Cardiac fibroblast (primary cell): ENCODE data around the gene EEF1AKMT3.

Experiments
- DNase-seq, 2 donors: peaks; one replicate each; pipeline versions ENCODE4 v3.0.0 to v3.0.0-alpha.2; 2010; ENCODE audit warnings: low read depth in 2 of 2
- H3K4me3 ChIP-seq, 2 donors: replicated peaks in 1 of 2; 1 replicate in 1 of 2; 2 replicates in 1 of 2; pipeline ENCODE4 v1.5.1; 2011; ENCODE audit warnings: low read depth in 2 of 2, low read length in 2 of 2, mild to moderate bottlenecking in 2 of 2, moderate library complexity in 1 of 2
- CTCF ChIP-seq: IDR thresholded peaks from one replicate; pipeline ENCODE4 v1.5.1; 2011; ENCODE audit warnings: low read depth, mild to moderate bottlenecking, low read length, inconsistent platforms

EEF1AKMT3 gene

GRCh38 chr12:57806677-57807076, 34.3 kb downstream of the EEF1AKMT3 start:
- no peak for TF ChIP-seq CTCF
- no peak overlapping the region for H3K4me3 ChIP-seq
- no peak for DNase-seq

GRCh38 chr12:57807285-57807684, 34.9 kb downstream of the EEF1AKMT3 start:
- no peak for TF ChIP-seq CTCF
- DNase-seq: no peak

DNA sequence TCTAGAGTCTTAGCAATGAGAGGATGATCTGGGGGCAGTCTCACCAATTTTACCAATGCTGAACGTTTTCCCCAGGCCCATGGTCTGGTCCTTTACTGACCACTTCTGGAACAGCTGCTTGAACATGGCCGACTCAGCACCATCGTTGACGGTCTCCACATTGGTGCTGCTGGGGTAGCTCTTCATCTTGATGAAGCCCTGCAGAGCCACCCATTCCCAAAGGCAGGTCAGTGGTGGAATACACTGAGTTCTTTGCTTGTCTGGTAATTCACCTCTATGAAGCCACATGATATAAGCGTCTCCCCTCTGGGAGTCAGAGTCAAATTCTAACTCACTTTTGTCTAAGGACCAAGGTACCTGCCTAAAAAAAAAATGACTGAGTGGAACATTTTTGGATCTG, 35.9 kb downstream of the EEF1AKMT3 start:
- no peak for TF ChIP-seq CTCF
- DNase-seq: no peak
- no peak overlapping the region for H3K4me3 ChIP-seq

More at GRCh38 chr12:57807285-57807684, 34.9 kb downstream of the EEF1AKMT3 start:
- H3K4me3 ChIP-seq: no peak overlapping the region

DNA sequence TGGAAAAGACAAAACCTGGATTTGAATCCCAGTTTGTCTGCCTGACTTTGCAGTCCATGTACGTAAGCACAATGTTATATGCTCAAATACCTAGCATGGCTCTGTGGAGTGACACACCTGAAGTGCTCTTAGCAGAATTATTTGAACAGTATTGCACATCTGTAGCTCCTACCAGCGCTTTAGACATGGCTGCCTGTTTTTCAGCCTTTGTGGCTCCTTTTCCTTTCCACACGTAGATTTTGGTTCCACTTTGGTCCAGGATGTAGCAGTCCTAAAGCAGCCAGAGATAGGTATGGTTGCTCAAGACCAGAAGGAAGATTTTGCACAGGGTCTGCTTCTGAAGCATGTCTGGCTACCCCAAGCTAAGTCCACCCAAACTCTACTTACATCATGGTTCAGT, 37.0 kb downstream of the EEF1AKMT3 start:
- H3K4me3 ChIP-seq: no peak overlapping the region
- DNase-seq: no peak
- TF ChIP-seq CTCF: no peak

- TF ChIP-seq CTCF: no peak
- H3K4me3 ChIP-seq: no peak overlapping the region
- peak; percentile 61 to 78 for DNase-seq
These were observed 38.0 kb downstream of the EEF1AKMT3 start for GRCh38 chr12:57810450-57810849.

DNA sequence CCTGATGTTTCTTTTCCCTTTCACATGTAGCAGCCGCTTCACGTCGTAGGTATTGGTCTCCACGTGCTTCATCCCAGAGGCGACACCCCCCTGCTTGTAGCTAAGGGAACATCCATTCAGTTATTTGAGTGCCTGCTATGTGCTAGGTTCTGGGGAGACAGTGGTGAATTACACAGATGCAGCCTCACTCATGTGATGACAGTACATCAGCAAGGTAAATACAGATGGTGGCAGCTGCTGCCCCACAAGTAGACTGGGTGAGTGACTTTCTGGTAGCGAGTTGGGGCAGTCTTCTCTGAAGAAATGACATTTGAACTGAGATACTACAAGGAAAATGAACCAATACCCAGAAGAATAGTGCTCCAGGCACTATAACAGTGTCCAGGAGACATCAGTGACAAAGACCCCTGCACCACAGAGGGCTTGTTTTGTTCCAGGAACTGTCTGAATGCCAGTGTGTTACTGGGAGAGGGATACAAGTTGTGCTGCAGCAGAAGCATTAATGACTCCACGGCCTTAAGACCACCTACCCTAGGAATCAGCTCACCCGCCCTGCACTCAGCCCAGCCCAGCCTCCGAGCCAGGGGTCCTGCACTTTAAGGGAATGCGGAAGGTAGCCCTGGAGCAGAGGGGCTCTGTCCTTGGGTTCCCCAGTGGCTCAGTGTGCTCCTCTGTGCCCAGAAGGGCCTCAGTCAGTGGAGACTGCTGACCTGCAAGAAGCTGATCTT, 38.8 kb downstream of the EEF1AKMT3 start:
- H3K4me3 ChIP-seq: no peak overlapping the region
- TF ChIP-seq CTCF: no peak
- no peak for DNase-seq
